ENCODE measurements around the gene CCNG2. TPM values are rescaled to one million over a fixed set of nuclear protein-coding genes. Genes with fewer than 3 reads are reported as not detected.

CCNG2 gene
- total RNA-seq, 4 donors from 2014 or later = 7.7 to 12.6 (median 9.7) TPM

GRCh38 chr4:77193511-77194102, 36.6 kb downstream of the CCNG2 start:
- ATAC-seq = no peak

GRCh38 chr4:77194366-77194765, 37.4 kb downstream of the CCNG2 start:
- in situ Hi-C loops (cut with MboI; ENCODE audit: low sequenced_read_pairs in 4 of 4) = no loop called here
- TF ChIP-seq CTCF (IDR thresholded peaks at IDR 0.05 in 4 of 5, conservative IDR thresholded peaks at IDR 0.05 in 1 of 5) (no peak), POLR2A (IDR thresholded peaks at IDR 0.05) (no peak)
- no peak overlapping the region for H3K27ac ChIP-seq

More at GRCh38 chr4:77193511-77194102, 36.6 kb downstream of the CCNG2 start:
- Histone ChIP-seq H3K27me3 (no peaks in the 10 kb centered on the region), H3K27ac (no peak overlapping the region), H3K9me3 (no peaks in the 10 kb centered on the region), H3K4me1 (peaks cover 0 to 5% of the 10 kb centered on the region in 2 donors), H3K4me3 (no peak overlapping the region), H3K36me3 (no peaks in the 10 kb centered on the region)
- intact Hi-C loops (cut with DNase I; ENCODE audit: low total_unique reads) (no loop called here), in situ Hi-C loops (cut with MboI; ENCODE audit: low sequenced_read_pairs in 4 of 4) (no loop called here)
- TF ChIP-seq POLR2A (IDR thresholded peaks at IDR 0.05) (peak in 1 of 2 donors; percentile 23), CTCF (IDR thresholded peaks at IDR 0.05 in 4 of 5, conservative IDR thresholded peaks at IDR 0.05 in 1 of 5) (no peak)
- DNase-seq = peak; percentile 7 to 34

GRCh38 chr4:77194989-77195388, 38.0 kb downstream of the CCNG2 start:
- Histone ChIP-seq H3K4me3 (no peak overlapping the region), H3K36me3 (no peaks in the 10 kb centered on the region), H3K4me1 (no peaks in the 10 kb centered on the region), H3K9me3 (no peaks in the 10 kb centered on the region), H3K27ac (no peak overlapping the region), H3K27me3 (no peaks in the 10 kb centered on the region)
- intact Hi-C loops (cut with DNase I; ENCODE audit: low total_unique reads) (no loop called here), in situ Hi-C loops (cut with MboI; ENCODE audit: low sequenced_read_pairs in 4 of 4) (no loop called here)
- no peak for ATAC-seq
- TF ChIP-seq POLR2A (IDR thresholded peaks at IDR 0.05) (no peak), CTCF (IDR thresholded peaks at IDR 0.05 in 4 of 5, conservative IDR thresholded peaks at IDR 0.05 in 1 of 5) (no peak)
- no peak for DNase-seq

More at GRCh38 chr4:77194366-77194765, 37.4 kb downstream of the CCNG2 start:
- intact Hi-C loops (cut with DNase I; ENCODE audit: low total_unique reads) = no loop called here
- Histone ChIP-seq H3K36me3 (no peaks in the 10 kb centered on the region), H3K4me1 (no peaks in the 10 kb centered on the region), H3K9me3 (no peaks in the 10 kb centered on the region), H3K27me3 (no peaks in the 10 kb centered on the region), H3K4me3 (no peak overlapping the region)
- ATAC-seq = no peak
- no peak for DNase-seq

GRCh38 chr4:77196866-77197265, 39.9 kb downstream of the CCNG2 start:
- TF ChIP-seq POLR2A (IDR thresholded peaks at IDR 0.05) (no peak), CTCF (IDR thresholded peaks at IDR 0.05 in 4 of 5, conservative IDR thresholded peaks at IDR 0.05 in 1 of 5) (no peak)
- Histone ChIP-seq H3K36me3 (no peaks in the 10 kb centered on the region), H3K4me3 (no peak overlapping the region), H3K9me3 (no peaks in the 10 kb centered on the region), H3K4me1 (no peaks in the 10 kb centered on the region), H3K27me3 (no peaks in the 10 kb centered on the region), H3K27ac (no peak overlapping the region)
- DNase-seq = no peak
- in situ Hi-C loops (cut with MboI; ENCODE audit: low sequenced_read_pairs in 4 of 4) = no loop called here
- ATAC-seq = no peak
- intact Hi-C loops (cut with DNase I; ENCODE audit: low total_unique reads) = no loop called here

GRCh38 chr4:77197361-77197760, 40.4 kb downstream of the CCNG2 start:
- in situ Hi-C loops (cut with MboI; ENCODE audit: low sequenced_read_pairs in 4 of 4) = no loop called here
- Histone ChIP-seq H3K4me1 (no peaks in the 10 kb centered on the region), H3K27me3 (no peaks in the 10 kb centered on the region), H3K9me3 (no peaks in the 10 kb centered on the region), H3K4me3 (no peak overlapping the region), H3K36me3 (no peaks in the 10 kb centered on the region), H3K27ac (no peak overlapping the region)
- no peak for ATAC-seq
- intact Hi-C loops (cut with DNase I; ENCODE audit: low total_unique reads) = no loop called here
- TF ChIP-seq POLR2A (IDR thresholded peaks at IDR 0.05) (no peak), CTCF (IDR thresholded peaks at IDR 0.05 in 4 of 5, conservative IDR thresholded peaks at IDR 0.05 in 1 of 5) (no peak)
- no peak for DNase-seq

All from gastrocnemius medialis (tissue), 4 donors.